Left ventricle myocardium inferior (tissue), 1 donor: Measurements from ENCODE around the gene RAPGEF4. TPM values are rescaled to one million over a fixed set of nuclear protein-coding genes. Genes with fewer than 3 reads are reported as not detected.

Experiments used
- DNase-seq: peaks from one replicate; pipeline ENCODE4 v3.0.0-alpha.2; 2020
- H3K27ac ChIP-seq: fragments of 200-600 bp; replicated peaks from 2 replicates; pipeline ENCODE4 v1.8.0; 2021
- H3K27me3 ChIP-seq: fragments of 200-600 bp; 2 replicates; pipeline ENCODE4 v1.8.0; 2021; ENCODE audit warnings: low read depth
- H3K36me3 ChIP-seq: fragments of 200-600 bp; 2 replicates; pipeline ENCODE4 v1.8.0; 2021
- H3K4me1 ChIP-seq: fragments of 200-600 bp; 2 replicates; pipeline ENCODE4 v1.8.0; 2021
- H3K4me3 ChIP-seq: fragments of 200-600 bp; 2 replicates; pipeline ENCODE4 v1.8.0; 2021; ENCODE audit warnings: mild to moderate bottlenecking, moderate library complexity
- H3K9me3 ChIP-seq: fragments of 200-600 bp; replicated peaks from 2 replicates; pipeline ENCODE4 v1.8.0; 2021
- intact Hi-C: fragments of 100-400 bp; cut with micrococcal nuclease; formaldehyde crosslinking; loops from one replicate; pipeline ENCODE4 v1.11.0; 2022
- total RNA-seq: library from RNA; stranded (reverse); fragmentation: NEBNext Ultra II Directional; extraction: Animal tissue kit (Norgen Biotek cat#: 25700); gene quantifications from one replicate; pipeline ENCODE4 v1.2.1, GENCODE V29; 2021
- TF ChIP-seq, protein P1 (sequence below): fragments of 200-600 bp; IDR thresholded peaks from 2 replicates; pipeline ENCODE4 v1.8.0; 2021; ENCODE audit warnings: antibody characterized with exemption, mild to moderate bottlenecking, borderline replicate concordance
- donor health status: DM: no; HTN: yes; CAD: no; lungs with severe emphysema.

The RAPGEF4 gene
- total RNA-seq, 1 donor from 2014 or later: 3.7 TPM

DNA sequence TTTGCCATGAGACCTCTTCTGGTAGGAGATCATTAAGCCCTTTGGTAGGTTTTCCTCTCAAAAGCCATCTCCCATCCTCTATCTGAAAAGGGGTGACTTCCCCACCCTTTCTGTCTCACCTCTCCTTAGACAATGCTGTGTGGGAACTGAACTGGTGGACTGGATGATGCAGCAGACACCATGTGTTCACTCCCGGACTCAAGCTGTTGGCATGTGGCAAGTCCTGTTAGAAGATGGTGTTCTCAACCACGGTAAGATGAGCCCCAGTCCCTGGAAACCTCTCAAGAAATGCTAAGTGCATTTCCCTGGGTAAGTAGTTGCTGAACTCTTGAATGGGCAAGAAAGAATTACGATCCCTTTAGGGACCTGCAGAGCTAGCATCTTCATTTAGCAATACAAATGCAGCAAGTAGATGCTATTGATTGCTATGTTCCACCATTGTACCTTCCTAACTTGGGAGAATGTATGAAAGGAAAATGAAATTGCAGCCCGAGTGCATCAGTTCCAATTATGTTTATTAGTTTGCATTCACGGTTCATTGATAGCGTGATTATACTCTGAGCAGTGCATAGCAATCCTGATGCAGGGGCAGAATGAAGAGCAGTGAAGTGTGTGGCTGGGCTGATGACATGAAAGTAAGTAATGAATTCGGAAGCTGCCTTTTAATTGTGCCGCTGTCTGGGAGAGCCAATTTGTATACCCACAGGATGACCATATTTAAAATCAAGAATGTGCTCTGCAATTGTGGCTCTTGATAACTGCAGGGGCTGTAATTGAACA, 230.0 kb downstream of the RAPGEF4 start:
- no peaks in the 10 kb centered on the region for H3K27me3 ChIP-seq
- peaks cover 46% of the 10 kb centered on the region for H3K4me1 ChIP-seq
- TF ChIP-seq, protein P1, sequence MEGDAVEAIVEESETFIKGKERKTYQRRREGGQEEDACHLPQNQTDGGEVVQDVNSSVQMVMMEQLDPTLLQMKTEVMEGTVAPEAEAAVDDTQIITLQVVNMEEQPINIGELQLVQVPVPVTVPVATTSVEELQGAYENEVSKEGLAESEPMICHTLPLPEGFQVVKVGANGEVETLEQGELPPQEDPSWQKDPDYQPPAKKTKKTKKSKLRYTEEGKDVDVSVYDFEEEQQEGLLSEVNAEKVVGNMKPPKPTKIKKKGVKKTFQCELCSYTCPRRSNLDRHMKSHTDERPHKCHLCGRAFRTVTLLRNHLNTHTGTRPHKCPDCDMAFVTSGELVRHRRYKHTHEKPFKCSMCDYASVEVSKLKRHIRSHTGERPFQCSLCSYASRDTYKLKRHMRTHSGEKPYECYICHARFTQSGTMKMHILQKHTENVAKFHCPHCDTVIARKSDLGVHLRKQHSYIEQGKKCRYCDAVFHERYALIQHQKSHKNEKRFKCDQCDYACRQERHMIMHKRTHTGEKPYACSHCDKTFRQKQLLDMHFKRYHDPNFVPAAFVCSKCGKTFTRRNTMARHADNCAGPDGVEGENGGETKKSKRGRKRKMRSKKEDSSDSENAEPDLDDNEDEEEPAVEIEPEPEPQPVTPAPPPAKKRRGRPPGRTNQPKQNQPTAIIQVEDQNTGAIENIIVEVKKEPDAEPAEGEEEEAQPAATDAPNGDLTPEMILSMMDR: no peak
- intact Hi-C loops: no loop called here
- H3K36me3 ChIP-seq: peaks cover 13% of the 10 kb centered on the region
- no peak overlapping the region for H3K4me3 ChIP-seq
- no peaks in the 10 kb centered on the region for H3K9me3 ChIP-seq
- H3K27ac ChIP-seq: peak overlapping the region; percentile 72
- DNase-seq: no peak

DNA sequence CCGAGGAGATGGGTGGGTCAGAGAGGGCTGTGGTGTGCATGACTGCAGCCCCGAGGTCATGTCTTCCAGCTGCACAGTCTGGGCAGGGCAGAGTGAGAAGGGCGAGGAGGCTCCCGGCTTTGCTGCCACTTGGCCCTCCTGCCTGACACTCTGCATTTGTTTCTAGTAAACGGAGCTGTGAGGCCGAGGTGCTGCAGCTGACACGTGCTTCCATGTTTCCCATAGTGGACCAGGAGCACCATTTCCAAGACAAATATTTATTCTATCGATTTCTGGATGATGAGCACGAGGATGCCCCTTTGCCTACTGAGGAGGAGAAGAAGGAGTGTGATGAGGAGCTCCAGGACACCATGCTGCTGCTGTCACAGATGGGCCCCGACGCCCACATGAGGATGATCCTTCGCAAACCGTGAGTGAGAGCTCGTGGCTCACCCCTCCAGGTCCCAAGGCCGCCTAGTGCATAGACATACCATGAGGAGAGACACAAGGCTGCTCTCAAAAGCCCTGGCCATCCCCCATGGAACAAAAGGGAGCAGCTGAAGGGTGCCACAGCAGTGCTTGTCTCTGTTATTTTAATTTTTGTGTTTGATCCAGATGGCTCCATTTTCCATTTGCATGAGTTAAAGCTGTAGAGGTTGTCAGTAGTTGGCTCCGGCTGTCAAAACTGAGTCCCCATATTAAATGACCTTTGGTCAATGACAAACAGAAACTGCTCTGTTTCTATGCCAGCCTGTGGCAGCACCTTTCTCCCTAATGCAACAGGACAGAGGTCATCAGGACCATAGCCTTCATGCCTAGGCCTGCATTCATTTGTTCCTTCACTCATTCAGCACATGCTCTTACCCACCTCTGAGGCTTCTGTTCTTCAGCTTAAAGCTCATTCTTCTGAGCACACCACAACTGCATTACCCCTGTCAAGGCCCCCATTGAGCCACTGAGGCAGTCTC, 231.7 kb downstream of the RAPGEF4 start:
- TF ChIP-seq, protein P1: no peak
- intact Hi-C loops: no loop called here
- Histone ChIP-seq H3K9me3 (no peaks in the 10 kb centered on the region), H3K27ac (peak overlapping the region; percentile 72), H3K4me3 (peak overlapping the region; percentile 8), H3K4me1 (peaks cover 50% of the 10 kb centered on the region), H3K36me3 (no peaks in the 10 kb centered on the region), H3K27me3 (no peaks in the 10 kb centered on the region)
- no peak for DNase-seq

DNA sequence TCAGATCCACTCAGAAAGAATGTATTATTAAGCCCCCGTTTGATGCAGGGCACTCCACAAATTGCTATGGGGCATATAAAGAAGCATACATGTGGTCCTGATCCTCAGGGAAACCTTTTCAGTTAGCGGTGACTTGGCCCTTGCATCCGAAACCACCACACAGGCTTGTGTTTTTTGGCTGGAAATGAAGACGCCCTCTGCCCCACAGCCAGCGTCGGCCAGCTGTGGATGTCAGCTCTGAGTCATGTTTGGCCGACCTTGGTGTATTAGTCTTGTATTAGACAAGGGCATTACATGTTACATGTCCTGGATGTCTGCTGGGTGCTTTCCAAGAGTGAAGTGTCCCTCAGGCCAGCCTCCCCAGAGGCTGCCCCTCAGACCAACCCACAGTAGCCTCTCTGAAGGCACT, 232.4 kb downstream of the RAPGEF4 start:
- TF ChIP-seq, protein P1: no peak
- H3K9me3 ChIP-seq: no peaks in the 10 kb centered on the region
- DNase-seq: peak; percentile 68
- H3K27ac ChIP-seq: peak overlapping the region; percentile 72
- peak overlapping the region; percentile 8 for H3K4me3 ChIP-seq
- H3K27me3 ChIP-seq: no peaks in the 10 kb centered on the region
- H3K36me3 ChIP-seq: no peaks in the 10 kb centered on the region
- H3K4me1 ChIP-seq: peaks cover 50% of the 10 kb centered on the region
- intact Hi-C loops: no loop called here

DNA sequence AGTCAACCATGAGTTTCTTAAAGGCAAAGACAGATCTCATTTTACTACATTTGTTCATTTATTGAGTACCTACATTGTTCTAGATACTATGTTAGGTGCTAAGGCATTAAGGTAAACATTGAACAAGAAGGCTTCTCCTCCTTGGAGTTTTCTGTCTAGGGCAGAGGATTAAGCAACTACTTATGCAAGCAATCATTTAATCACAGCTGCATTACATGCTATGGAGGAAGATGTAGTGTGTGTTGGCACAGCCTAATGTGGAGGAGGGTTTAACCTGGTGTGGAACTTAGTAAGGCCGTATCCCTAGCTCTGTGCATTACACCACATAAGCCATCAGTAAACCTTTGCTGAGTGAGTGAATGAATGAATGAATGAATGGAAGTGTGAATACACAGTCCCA, 233.5 kb downstream of the RAPGEF4 start:
- peaks cover 50% of the 10 kb centered on the region for H3K4me1 ChIP-seq

DNA sequence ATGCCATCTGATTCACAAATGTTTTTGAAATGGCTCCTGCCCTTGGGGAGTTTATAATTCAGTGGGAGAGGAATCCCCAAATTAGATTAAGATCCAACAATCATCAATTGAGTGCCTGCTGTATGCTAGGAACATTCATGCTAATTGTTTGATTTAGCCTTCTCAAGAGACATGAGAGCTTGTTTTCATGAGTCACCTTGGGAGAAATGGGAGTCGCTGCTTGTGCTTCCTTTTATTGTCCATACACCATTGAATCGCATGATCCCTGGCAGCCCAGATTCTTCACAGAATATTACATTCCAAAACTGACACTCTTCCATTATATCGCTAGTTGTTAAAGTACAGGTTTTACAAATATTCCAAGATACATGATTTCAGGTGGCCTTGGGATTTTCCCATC, 234.0 kb downstream of the RAPGEF4 start:
- Histone ChIP-seq H3K4me1 (peaks cover 50% of the 10 kb centered on the region), H3K27ac (peak overlapping the region; percentile 72), H3K27me3 (no peaks in the 10 kb centered on the region), H3K9me3 (no peaks in the 10 kb centered on the region), H3K4me3 (no peak overlapping the region), H3K36me3 (no peaks in the 10 kb centered on the region)
- intact Hi-C loops: no loop called here
- DNase-seq: no peak
- TF ChIP-seq, protein P1: no peak

More for the DNA sequence above, 233.5 kb downstream of the RAPGEF4 start:
- no peak for DNase-seq
- Histone ChIP-seq H3K4me3 (no peak overlapping the region), H3K27ac (peak overlapping the region; percentile 72), H3K27me3 (no peaks in the 10 kb centered on the region), H3K36me3 (no peaks in the 10 kb centered on the region), H3K9me3 (no peaks in the 10 kb centered on the region)
- intact Hi-C loops: no loop called here
- TF ChIP-seq, protein P1: no peak
